Karpas-422 (cell line): ENCODE measurements around the gene TPCN2. TPM values are rescaled to one million over a fixed set of nuclear protein-coding genes. Genes with fewer than 3 reads are reported as not detected.

ENCODE experiments used
- DNase-seq: peaks from one replicate; pipeline ENCODE4 v3.0.0-alpha.2; 2015
- H2AFZ ChIP-seq: fragments of 200-600 bp; sonication (generic); 2 replicates; pipeline ENCODE4 v1.6.1; 2014; ENCODE audit warnings: antibody characterized with exemption, low read length, mixed read lengths
- H3K27ac ChIP-seq: fragments of 200-600 bp; sonication (generic); 2 replicates; pipeline ENCODE4 v1.5.1; 2014; ENCODE audit warnings: mild to moderate bottlenecking, low read length, moderate library complexity
- H3K27me3 ChIP-seq: fragments of 200-600 bp; sonication (generic); 2 replicates; pipeline ENCODE4 v1.6.1; 2014; ENCODE audit warnings: low read length, mixed read lengths
- H3K36me3 ChIP-seq: fragments of 200-600 bp; sonication (generic); 2 replicates; pipeline ENCODE4 v1.6.1; 2014; ENCODE audit warnings: low read length, mixed read lengths; ENCODE audit not compliant: insufficient read depth
- H3K4me1 ChIP-seq: fragments of 200-600 bp; sonication (generic); 2 replicates; pipeline ENCODE4 v1.6.1; 2014; ENCODE audit warnings: mild to moderate bottlenecking, low read length, mixed read lengths
- H3K4me2 ChIP-seq: fragments of 200-600 bp; sonication (generic); 2 replicates; pipeline ENCODE4 v1.6.1; 2014; ENCODE audit warnings: low read length, low read depth, mild to moderate bottlenecking; ENCODE audit not compliant: poor library complexity, severe bottlenecking
- H3K4me3 ChIP-seq: fragments of 200-600 bp; sonication (generic); 2 replicates; pipeline ENCODE4 v1.5.1; 2014; ENCODE audit warnings: mild to moderate bottlenecking, antibody characterized with exemption, low read length, mixed read lengths
- H3K79me2 ChIP-seq: fragments of 200-600 bp; sonication (generic); 2 replicates; pipeline ENCODE4 v1.6.1; 2014; ENCODE audit warnings: mild to moderate bottlenecking, low read length, mixed read lengths
- H3K9ac ChIP-seq: fragments of 200-600 bp; sonication (generic); 2 replicates; pipeline ENCODE4 v1.6.0; 2014; ENCODE audit warnings: low read length
- H3K9me2 ChIP-seq: fragments of 200-600 bp; sonication (generic), shearing (Covaris generic); replicated peaks from 2 replicates; pipeline ENCODE4 v1.6.0; 2014; ENCODE audit warnings: mild to moderate bottlenecking, low read length, moderate library complexity; ENCODE audit not compliant: insufficient read depth
- H3K9me3 ChIP-seq: fragments of 300-700, 200-600 bp; sonication (generic); 2 replicates; pipeline ENCODE4 v1.6.1; 2014; ENCODE audit warnings: low read length, mixed read lengths
- H4K20me1 ChIP-seq: fragments of 200-600 bp; sonication (generic); 2 replicates; pipeline ENCODE4 v1.6.1; 2014; ENCODE audit warnings: mild to moderate bottlenecking, antibody characterized with exemption, low read length, low read depth; ENCODE audit not compliant: insufficient read depth
- total RNA-seq: library from RNA; depleted of rRNA; stranded (reverse); fragments of >200 nt; shearing (Covaris generic); gene quantifications from 2 replicates; pipeline ENCODE4 v1.2.3, GENCODE V29; 2014; ENCODE audit warnings: low replicate concordance

TPCN2 gene
- total RNA-seq, 1 experiment from 2014 or later: 37.6 TPM

- no peaks in the 10 kb centered on the region for H3K9me2 ChIP-seq
- no peaks in the 10 kb centered on the region for H3K27me3 ChIP-seq
- no peaks in the 10 kb centered on the region for H3K36me3 ChIP-seq
- H3K4me1 ChIP-seq: no peaks in the 10 kb centered on the region
- no peaks in the 10 kb centered on the region for H4K20me1 ChIP-seq
- H3K4me3 ChIP-seq: no peak overlapping the region
- H3K4me2 ChIP-seq: no peak overlapping the region
- no peak overlapping the region for H3K27ac ChIP-seq
- H3K9me3 ChIP-seq: no peaks in the 10 kb centered on the region
- DNase-seq: no peak
- no peaks in the 10 kb centered on the region for H3K79me2 ChIP-seq
- H3K9ac ChIP-seq: no peak overlapping the region
- no peak overlapping the region for H2AFZ ChIP-seq
Observed at GRCh38 chr11:69125861-69126260, 77.1 kb downstream of the TPCN2 start.

GRCh38 chr11:69126286-69126685 is 77.6 kb downstream of the TPCN2 start:
- Histone ChIP-seq H3K79me2 (no peaks in the 10 kb centered on the region), H3K36me3 (no peaks in the 10 kb centered on the region), H4K20me1 (no peaks in the 10 kb centered on the region), H3K4me2 (no peak overlapping the region), H3K27ac (no peak overlapping the region), H3K9ac (no peak overlapping the region), H2AFZ (no peak overlapping the region), H3K4me1 (no peaks in the 10 kb centered on the region), H3K27me3 (no peaks in the 10 kb centered on the region), H3K4me3 (no peak overlapping the region), H3K9me3 (no peaks in the 10 kb centered on the region), H3K9me2 (no peaks in the 10 kb centered on the region)
- no peak for DNase-seq

GRCh38 chr11:69127081-69127850 is 78.5 kb downstream of the TPCN2 start:
- H3K9ac ChIP-seq: no peak overlapping the region
- DNase-seq: no peak
- H3K9me3 ChIP-seq: no peaks in the 10 kb centered on the region
- no peaks in the 10 kb centered on the region for H3K9me2 ChIP-seq
- no peak overlapping the region for H2AFZ ChIP-seq
- no peak overlapping the region for H3K27ac ChIP-seq
- H3K4me1 ChIP-seq: no peaks in the 10 kb centered on the region
- no peak overlapping the region for H3K4me2 ChIP-seq
- H3K27me3 ChIP-seq: no peaks in the 10 kb centered on the region
- H4K20me1 ChIP-seq: no peaks in the 10 kb centered on the region
- H3K79me2 ChIP-seq: no peaks in the 10 kb centered on the region
- no peaks in the 10 kb centered on the region for H3K36me3 ChIP-seq
- no peak overlapping the region for H3K4me3 ChIP-seq

GRCh38 chr11:69127884-69128283 is 79.2 kb downstream of the TPCN2 start:
- no peaks in the 10 kb centered on the region for H3K9me3 ChIP-seq
- H3K4me3 ChIP-seq: no peak overlapping the region
- no peaks in the 10 kb centered on the region for H3K36me3 ChIP-seq
- no peak overlapping the region for H3K9ac ChIP-seq
- H3K4me1 ChIP-seq: no peaks in the 10 kb centered on the region
- H3K79me2 ChIP-seq: no peaks in the 10 kb centered on the region
- H3K4me2 ChIP-seq: no peak overlapping the region
- H4K20me1 ChIP-seq: no peaks in the 10 kb centered on the region
- no peak overlapping the region for H3K27ac ChIP-seq
- no peak overlapping the region for H2AFZ ChIP-seq
- H3K9me2 ChIP-seq: no peaks in the 10 kb centered on the region
- DNase-seq: no peak
- H3K27me3 ChIP-seq: no peaks in the 10 kb centered on the region

- H2AFZ ChIP-seq: no peak overlapping the region
- no peak for DNase-seq
- no peak overlapping the region for H3K4me3 ChIP-seq
- no peak overlapping the region for H3K4me2 ChIP-seq
- H3K36me3 ChIP-seq: no peaks in the 10 kb centered on the region
- no peak overlapping the region for H3K9ac ChIP-seq
- no peaks in the 10 kb centered on the region for H3K4me1 ChIP-seq
- no peaks in the 10 kb centered on the region for H3K79me2 ChIP-seq
- no peaks in the 10 kb centered on the region for H3K9me2 ChIP-seq
- no peaks in the 10 kb centered on the region for H4K20me1 ChIP-seq
- no peaks in the 10 kb centered on the region for H3K27me3 ChIP-seq
- no peak overlapping the region for H3K27ac ChIP-seq
- no peaks in the 10 kb centered on the region for H3K9me3 ChIP-seq
Observed at GRCh38 chr11:69129053-69129452, 80.3 kb downstream of the TPCN2 start.

GRCh38 chr11:69129647-69130046 is 80.9 kb downstream of the TPCN2 start:
- DNase-seq: no peak
- Histone ChIP-seq H3K79me2 (no peaks in the 10 kb centered on the region), H2AFZ (no peak overlapping the region), H3K4me2 (no peak overlapping the region), H3K27ac (no peak overlapping the region), H3K9me2 (no peaks in the 10 kb centered on the region), H4K20me1 (no peaks in the 10 kb centered on the region), H3K4me1 (no peaks in the 10 kb centered on the region), H3K4me3 (no peak overlapping the region), H3K9ac (no peak overlapping the region), H3K27me3 (no peaks in the 10 kb centered on the region), H3K36me3 (no peaks in the 10 kb centered on the region), H3K9me3 (no peaks in the 10 kb centered on the region)

- Histone ChIP-seq H3K27me3 (no peaks in the 10 kb centered on the region), H3K27ac (no peak overlapping the region), H3K9ac (no peak overlapping the region), H3K79me2 (no peaks in the 10 kb centered on the region), H3K4me3 (no peak overlapping the region), H3K9me2 (no peaks in the 10 kb centered on the region), H4K20me1 (no peaks in the 10 kb centered on the region), H3K4me2 (no peak overlapping the region), H3K9me3 (no peaks in the 10 kb centered on the region), H3K4me1 (no peaks in the 10 kb centered on the region), H3K36me3 (no peaks in the 10 kb centered on the region), H2AFZ (no peak overlapping the region)
- no peak for DNase-seq
Observed at GRCh38 chr11:69130654-69131053, 81.9 kb downstream of the TPCN2 start.

GRCh38 chr11:69131121-69131566 is 82.4 kb downstream of the TPCN2 start:
- Histone ChIP-seq H3K36me3 (no peaks in the 10 kb centered on the region), H3K4me1 (no peaks in the 10 kb centered on the region), H3K9me2 (no peaks in the 10 kb centered on the region), H3K27me3 (no peaks in the 10 kb centered on the region), H3K4me2 (no peak overlapping the region), H3K9ac (no peak overlapping the region), H3K79me2 (no peaks in the 10 kb centered on the region), H4K20me1 (no peaks in the 10 kb centered on the region), H2AFZ (no peak overlapping the region), H3K4me3 (no peak overlapping the region), H3K9me3 (no peaks in the 10 kb centered on the region), H3K27ac (no peak overlapping the region)
- DNase-seq: no peak
